C4-2B (cell line): ENCODE data around the gene NFIB.

Source experiments
- ZFX ChIP-seq: fragments of 450-650 bp; IDR thresholded peaks from 2 replicates; pipeline ENCODE4 v1.6.1; 2017
- TF ChIP-seq, protein P1 (sequence below): fragments of 450-650 bp; conservative IDR thresholded peaks from 2 replicates; pipeline ENCODE4 v1.5.1; 2017; ENCODE audit warnings: mild to moderate bottlenecking

DNA sequence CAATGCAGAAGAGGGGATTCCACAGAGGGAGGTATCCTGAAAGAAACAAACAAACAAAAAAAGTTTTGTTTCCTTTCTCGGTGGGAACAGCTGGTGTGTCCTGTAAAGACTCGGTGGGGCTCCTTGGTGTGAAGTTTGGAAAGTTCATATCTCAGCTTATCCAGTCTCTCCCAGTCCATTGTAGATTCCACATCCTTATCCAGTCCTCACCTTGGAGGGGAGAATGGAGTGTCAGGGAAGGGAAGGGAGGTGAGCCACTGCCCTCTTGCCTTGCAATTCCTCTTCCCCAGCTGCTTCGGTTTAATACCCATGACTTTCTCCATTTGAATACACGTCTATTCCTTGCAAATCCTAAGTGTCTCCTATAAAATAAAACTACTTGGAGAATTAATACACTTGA, 234.5 kb downstream of the NFIB start:
- TF ChIP-seq, protein P1, sequence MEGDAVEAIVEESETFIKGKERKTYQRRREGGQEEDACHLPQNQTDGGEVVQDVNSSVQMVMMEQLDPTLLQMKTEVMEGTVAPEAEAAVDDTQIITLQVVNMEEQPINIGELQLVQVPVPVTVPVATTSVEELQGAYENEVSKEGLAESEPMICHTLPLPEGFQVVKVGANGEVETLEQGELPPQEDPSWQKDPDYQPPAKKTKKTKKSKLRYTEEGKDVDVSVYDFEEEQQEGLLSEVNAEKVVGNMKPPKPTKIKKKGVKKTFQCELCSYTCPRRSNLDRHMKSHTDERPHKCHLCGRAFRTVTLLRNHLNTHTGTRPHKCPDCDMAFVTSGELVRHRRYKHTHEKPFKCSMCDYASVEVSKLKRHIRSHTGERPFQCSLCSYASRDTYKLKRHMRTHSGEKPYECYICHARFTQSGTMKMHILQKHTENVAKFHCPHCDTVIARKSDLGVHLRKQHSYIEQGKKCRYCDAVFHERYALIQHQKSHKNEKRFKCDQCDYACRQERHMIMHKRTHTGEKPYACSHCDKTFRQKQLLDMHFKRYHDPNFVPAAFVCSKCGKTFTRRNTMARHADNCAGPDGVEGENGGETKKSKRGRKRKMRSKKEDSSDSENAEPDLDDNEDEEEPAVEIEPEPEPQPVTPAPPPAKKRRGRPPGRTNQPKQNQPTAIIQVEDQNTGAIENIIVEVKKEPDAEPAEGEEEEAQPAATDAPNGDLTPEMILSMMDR, result no peak
- no peak for TF ChIP-seq ZFX
